Measurements from ENCODE around the gene EHBP1L1.

DNA sequence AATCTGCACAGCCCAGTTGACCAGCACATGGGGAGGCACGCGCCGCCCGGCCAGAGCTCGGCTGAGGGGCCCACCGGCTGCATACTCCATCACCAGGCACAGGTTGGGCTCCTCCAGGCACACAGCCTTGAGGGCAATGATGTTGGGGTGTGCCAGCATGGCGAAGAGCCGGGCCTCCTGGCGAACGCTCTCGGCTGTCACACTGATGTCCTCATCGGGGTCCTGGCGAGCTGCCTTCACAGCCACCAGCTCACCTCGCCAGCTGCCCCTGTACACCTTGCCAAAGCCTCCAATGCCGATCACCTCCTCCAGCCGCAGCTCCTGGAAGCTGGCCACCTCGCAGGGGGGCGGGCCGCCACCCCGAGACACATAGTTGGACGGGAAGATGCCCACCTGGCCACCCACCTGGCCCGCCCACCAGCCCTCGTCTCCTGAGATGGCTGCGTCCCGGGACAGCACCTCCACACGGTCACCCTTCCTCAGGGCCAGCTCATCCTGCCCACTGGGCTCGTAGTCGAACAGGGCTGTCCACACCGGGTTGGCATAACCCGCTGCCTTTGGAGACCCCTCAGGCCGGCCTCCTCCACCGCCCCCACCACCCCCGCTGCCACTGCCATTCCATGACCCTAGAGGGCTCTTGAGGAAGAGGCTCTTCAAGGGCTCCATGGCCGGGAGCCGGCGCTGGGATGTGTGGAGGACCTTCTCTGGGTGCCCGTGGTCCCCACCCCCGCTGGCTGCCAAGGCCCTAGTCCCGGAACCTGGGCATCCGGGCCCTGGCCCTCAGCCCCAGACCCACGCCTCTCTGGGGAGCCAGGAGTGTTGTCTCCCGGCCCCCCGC is 37.5 kb downstream of the EHBP1L1 start:
- TF ChIP-seq, protein P1, sequence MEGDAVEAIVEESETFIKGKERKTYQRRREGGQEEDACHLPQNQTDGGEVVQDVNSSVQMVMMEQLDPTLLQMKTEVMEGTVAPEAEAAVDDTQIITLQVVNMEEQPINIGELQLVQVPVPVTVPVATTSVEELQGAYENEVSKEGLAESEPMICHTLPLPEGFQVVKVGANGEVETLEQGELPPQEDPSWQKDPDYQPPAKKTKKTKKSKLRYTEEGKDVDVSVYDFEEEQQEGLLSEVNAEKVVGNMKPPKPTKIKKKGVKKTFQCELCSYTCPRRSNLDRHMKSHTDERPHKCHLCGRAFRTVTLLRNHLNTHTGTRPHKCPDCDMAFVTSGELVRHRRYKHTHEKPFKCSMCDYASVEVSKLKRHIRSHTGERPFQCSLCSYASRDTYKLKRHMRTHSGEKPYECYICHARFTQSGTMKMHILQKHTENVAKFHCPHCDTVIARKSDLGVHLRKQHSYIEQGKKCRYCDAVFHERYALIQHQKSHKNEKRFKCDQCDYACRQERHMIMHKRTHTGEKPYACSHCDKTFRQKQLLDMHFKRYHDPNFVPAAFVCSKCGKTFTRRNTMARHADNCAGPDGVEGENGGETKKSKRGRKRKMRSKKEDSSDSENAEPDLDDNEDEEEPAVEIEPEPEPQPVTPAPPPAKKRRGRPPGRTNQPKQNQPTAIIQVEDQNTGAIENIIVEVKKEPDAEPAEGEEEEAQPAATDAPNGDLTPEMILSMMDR (conservative IDR thresholded peaks at IDR 0.05 in 1 of 2, IDR thresholded peaks at IDR 0.05 in 1 of 2; ENCODE audit: extremely low read depth in 1 of 2, insufficient read depth in 1 of 2, low read depth in 1 of 2, low read length in 2 of 2), result no peak
- no peak for TF ChIP-seq EZH2 (IDR thresholded peaks at IDR 0.05; ENCODE audit: borderline replicate concordance, low read length)
